Aorta (tissue), 5 donors: ENCODE measurements around the gene MRLN. TPM values are rescaled to one million over a fixed set of nuclear protein-coding genes. Genes with fewer than 3 reads are reported as not detected.

ENCODE experiments used
- ATAC-seq: fragments of 200-7000 bp; cut with Tn5 transposase; one replicate; pipeline ENCODE4 v1.9.1; 2022; ENCODE audit warnings: moderate library complexity; ENCODE audit not compliant: low FRiP score
- DNase-seq, 2 donors: peaks; one replicate each; pipeline ENCODE4 v3.0.0-alpha.2; 2020
- H3K27ac ChIP-seq, 2 donors: one replicate each; pipeline ENCODE4 v1.5.1; 2013; ENCODE audit warnings: low read length in 2 of 2, mild to moderate bottlenecking in 2 of 2, moderate library complexity in 2 of 2, control low read depth in 1 of 2, inconsistent platforms in 1 of 2, low read depth in 1 of 2
- H3K27me3 ChIP-seq, 2 donors: one replicate each; pipeline ENCODE4 v1.6.1; 2013; ENCODE audit warnings: control low read depth in 1 of 2, low read length in 1 of 2, mild to moderate bottlenecking in 1 of 2, moderate library complexity in 1 of 2; ENCODE audit not compliant: insufficient read depth in 2 of 2, control insufficient read depth in 1 of 2
- H3K36me3 ChIP-seq, 2 donors: one replicate each; pipeline ENCODE4 v1.6.1; 2013; ENCODE audit warnings: control low read depth in 1 of 2, low read length in 1 of 2, mild to moderate bottlenecking in 1 of 2; ENCODE audit not compliant: insufficient read depth in 2 of 2, control insufficient read depth in 1 of 2
- H3K4me1 ChIP-seq, 2 donors: one replicate each; pipeline ENCODE4 v1.6.1; 2013; ENCODE audit warnings: low read length in 2 of 2, control low read depth in 1 of 2, mild to moderate bottlenecking in 1 of 2, moderate library complexity in 1 of 2; ENCODE audit not compliant: insufficient read depth in 2 of 2, control insufficient read depth in 1 of 2
- H3K4me3 ChIP-seq, 2 donors: one replicate each; pipeline ENCODE4 v1.5.1; 2013; ENCODE audit warnings: low read length in 2 of 2, control low read depth in 1 of 2, mild to moderate bottlenecking in 1 of 2
- H3K9me3 ChIP-seq: one replicate; pipeline ENCODE4 v1.6.1; 2013; ENCODE audit warnings: mild to moderate bottlenecking, low read length; ENCODE audit not compliant: control insufficient read depth
- WGBS, 2 donors: extraction: QIAGEN DNeasy Blood & Tissue Kit; methylation state at CpG; one replicate each; pipeline ENCODE4 v1.1.7; 2013; 5-methylcytosine and 5-hydroxymethylcytosine counted together
- intact Hi-C, 2 donors: fragments of 100-400 bp; cut with DNase I; formaldehyde crosslinking; loops; one replicate each; pipeline versions ENCODE4 v1.14.2 to v1.15.0; 2022
- polyA plus RNA-seq, 2 donors: library from polyadenylated mRNA; stranded (reverse); fragments of 200-250 nt; gene quantifications; one replicate each; pipeline ENCODE4 v1.2.3, GENCODE V29; 2013
- total RNA-seq, 2 donors: library from RNA; stranded (reverse); fragmentation: NEBNext Ultra II Directional; extraction: Animal tissue kit (Norgen Biotek cat#: 25700); gene quantifications; one replicate each; pipeline ENCODE4 v1.2.1, GENCODE V29; 2021
- donor health status: healthy with polysubstance abuse.
- donor health status: Bipolar disorder and iron deficiency.
- donor health status: DM: no; HTN: no; CAD: no.
- donor health status: DM: no; HTN: no; CAD: no.
- donor health status: DM: yes; HTN: yes; CAD: no.

The MRLN gene
- total and polyA plus RNA-seq, 4 donors: 0.65 TPM; not detected in 3

DNA sequence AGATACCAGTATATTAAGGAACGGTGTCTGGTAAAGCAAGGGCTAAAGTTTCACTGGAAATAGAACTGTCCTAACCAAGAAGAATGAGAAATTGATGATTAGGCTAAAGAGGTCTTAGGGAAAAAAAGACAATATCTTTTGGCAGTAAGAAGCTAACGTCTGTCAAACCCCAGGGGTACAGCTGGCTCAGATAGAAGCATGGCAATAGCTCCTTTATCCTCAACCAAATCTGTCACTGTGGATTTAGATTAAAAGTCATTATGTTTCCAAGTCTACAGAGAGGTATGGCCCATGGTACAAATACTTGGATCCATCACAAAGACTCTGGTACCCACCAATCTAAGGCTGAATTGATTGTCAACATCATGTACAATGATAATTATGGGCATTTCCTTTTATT lies 35.0 kb downstream of the MRLN start:
- Histone ChIP-seq H3K27me3 (no peaks in the 10 kb centered on the region), H3K9me3 (no peaks in the 10 kb centered on the region), H3K36me3 (no peaks in the 10 kb centered on the region), H3K27ac (no peak overlapping the region), H3K4me3 (no peak overlapping the region), H3K4me1 (peaks cover 0 to 2% of the 10 kb centered on the region in 2 donors)
- ATAC-seq: no peak
- no peak for DNase-seq
- intact Hi-C loops: no loop called here
- WGBS, 2 donors: 93 to 94% methylated on average over 2 of the region's 2 CpGs

GRCh38 chr10:59713196-59713821 lies 39.9 kb downstream of the MRLN start:
- Histone ChIP-seq H3K4me1 (no peaks in the 10 kb centered on the region), H3K36me3 (no peaks in the 10 kb centered on the region), H3K27me3 (no peaks in the 10 kb centered on the region), H3K27ac (no peak overlapping the region), H3K4me3 (no peak overlapping the region), H3K9me3 (no peaks in the 10 kb centered on the region)
- DNase-seq: no peak
- intact Hi-C loops: no loop called here
- ATAC-seq: no peak
- 94 to 97% methylated on average over 7 of the region's 7 CpGs for WGBS, 2 donors

GRCh38 chr10:59711871-59712494 lies 41.3 kb downstream of the MRLN start:
- intact Hi-C loops: no loop called here
- Histone ChIP-seq H3K9me3 (no peaks in the 10 kb centered on the region), H3K27me3 (no peaks in the 10 kb centered on the region), H3K4me3 (no peak overlapping the region), H3K4me1 (no peaks in the 10 kb centered on the region), H3K27ac (no peak overlapping the region), H3K36me3 (no peaks in the 10 kb centered on the region)
- DNase-seq (no peak), ATAC-seq (no peak)
- WGBS, 2 donors: 7 to 13% methylated on average over 3 of the region's 3 CpGs

DNA sequence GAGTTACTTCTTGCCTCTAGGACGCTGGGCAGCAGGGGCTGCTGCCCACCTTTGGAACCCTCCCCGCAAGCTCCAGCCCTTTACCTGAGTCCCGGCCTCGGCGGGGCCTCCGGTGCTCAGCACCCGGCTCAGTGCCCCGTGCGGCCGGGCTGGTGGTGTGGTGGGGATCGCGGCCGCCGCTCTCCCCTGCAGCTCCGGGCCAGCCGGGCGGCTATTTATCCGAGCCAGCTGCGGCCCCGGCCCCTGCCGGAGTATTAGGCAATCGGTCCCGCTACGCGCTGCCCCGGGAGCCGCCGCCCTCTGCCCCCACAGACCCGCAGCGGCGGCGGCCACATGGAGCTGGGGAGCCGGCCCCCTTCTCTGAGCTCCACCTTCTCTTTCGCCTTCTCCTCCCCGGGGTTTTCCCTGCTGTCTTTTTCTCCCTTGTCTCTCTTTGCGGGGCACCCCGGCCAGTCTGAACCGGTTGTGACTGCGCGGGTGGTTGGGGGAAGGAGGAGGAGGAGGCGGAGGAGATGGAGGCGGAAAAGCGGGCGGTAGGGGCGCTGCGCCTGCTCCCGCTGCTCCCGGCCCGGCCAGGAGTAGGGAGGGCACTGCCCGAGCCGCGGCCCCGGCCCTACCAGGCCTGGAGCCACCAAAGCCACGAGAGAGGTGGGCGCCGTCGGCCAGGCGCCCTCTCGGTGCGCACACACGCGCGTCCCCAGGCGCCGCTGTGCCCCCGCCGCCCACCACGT lies 43.7 kb downstream of the MRLN start, which contains the start of gene SLC16A9:
Gene SLC16A9, minus strand, starts transcription at position 456 of the 731 bp plus-strand sequence. CDS start 25,559 bp downstream, outside the sequence.
- Histone ChIP-seq H3K36me3 (no peaks in the 10 kb centered on the region), H3K9me3 (no peaks in the 10 kb centered on the region), H3K27ac (peak within 1 kb of the TSS in 1 of 2 donors; percentile 34), H3K27me3 (no peaks in the 10 kb centered on the region), H3K4me1 (no peaks in the 10 kb centered on the region), H3K4me3 (peak within 1 kb of the TSS; percentile 61 to 72)
- intact Hi-C loops: no loop called here
- 0 to 1% methylated on average over 60 to 68 of the region's 68 CpGs for WGBS, 2 donors
- peak; percentile 89 for ATAC-seq
- DNase-seq: peak; percentile 75 to 87

GRCh38 chr10:59708816-59709394 lies 44.4 kb downstream of the MRLN start:
- no peaks in the 10 kb centered on the region for H3K9me3 ChIP-seq
- no peak overlapping the region for H3K27ac ChIP-seq
- no peaks in the 10 kb centered on the region for H3K27me3 ChIP-seq
- intact Hi-C loops: no loop called here
- peak overlapping the region; percentile 61 to 72 for H3K4me3 ChIP-seq
- H3K4me1 ChIP-seq: no peaks in the 10 kb centered on the region
- no peaks in the 10 kb centered on the region for H3K36me3 ChIP-seq
- peak; percentile 42 to 80 for DNase-seq
- 0 to 1% methylated on average over 35 to 42 of the region's 42 CpGs for WGBS, 2 donors
- peak; percentile 67 for ATAC-seq

DNA sequence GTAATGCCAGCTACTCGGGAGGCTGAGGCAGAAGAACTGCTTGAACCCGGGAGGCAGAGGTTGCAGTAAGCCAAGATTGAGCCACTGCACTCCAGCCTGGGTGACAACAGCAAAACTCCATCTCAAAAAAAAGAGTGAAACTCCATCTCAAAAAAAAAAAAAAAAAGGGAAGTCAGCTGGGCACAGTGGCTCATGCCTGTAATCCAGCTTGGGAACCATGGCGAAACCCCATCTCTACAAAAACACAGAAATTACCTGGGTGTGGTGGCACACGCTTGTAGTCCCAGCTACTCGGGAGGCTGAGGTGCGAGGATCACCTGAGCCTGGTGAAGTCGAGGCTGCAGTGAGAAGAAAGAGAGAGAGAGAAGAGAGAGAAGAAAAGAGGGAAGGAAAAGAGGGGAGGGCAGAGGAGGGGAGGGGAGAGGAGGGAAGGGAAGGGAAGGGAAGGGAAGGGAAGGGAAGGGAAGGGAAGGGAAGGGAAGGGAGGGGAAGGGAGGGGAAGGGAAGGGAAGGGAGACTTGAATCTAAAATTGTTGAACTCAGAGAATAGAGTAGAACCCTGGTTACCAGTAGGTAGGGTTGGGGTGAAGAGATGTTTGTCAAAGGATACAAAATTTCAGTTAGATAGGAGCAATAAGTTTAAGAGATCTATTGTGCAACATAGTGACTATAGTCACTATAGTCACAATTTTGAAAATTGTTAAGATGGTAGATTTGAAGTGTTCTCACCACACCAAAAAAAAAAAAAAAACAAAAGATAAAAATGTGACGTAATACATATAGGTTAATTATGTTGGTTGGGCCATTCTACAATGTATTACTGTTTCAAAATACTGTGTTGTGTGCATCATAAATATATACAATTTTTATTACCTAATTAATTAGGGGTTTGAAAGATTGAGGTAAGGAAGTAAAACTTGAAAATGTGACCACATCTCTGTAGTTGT lies 46.1 kb downstream of the MRLN start:
- no peak for DNase-seq
- Histone ChIP-seq H3K4me1 (no peaks in the 10 kb centered on the region), H3K9me3 (no peaks in the 10 kb centered on the region), H3K4me3 (no peak overlapping the region), H3K27me3 (no peaks in the 10 kb centered on the region), H3K27ac (no peak overlapping the region), H3K36me3 (no peaks in the 10 kb centered on the region)
- ATAC-seq: no peak
- intact Hi-C loops: no loop called here
- 97 to 98% methylated on average over 8 of the region's 8 CpGs for WGBS, 2 donors

DNA sequence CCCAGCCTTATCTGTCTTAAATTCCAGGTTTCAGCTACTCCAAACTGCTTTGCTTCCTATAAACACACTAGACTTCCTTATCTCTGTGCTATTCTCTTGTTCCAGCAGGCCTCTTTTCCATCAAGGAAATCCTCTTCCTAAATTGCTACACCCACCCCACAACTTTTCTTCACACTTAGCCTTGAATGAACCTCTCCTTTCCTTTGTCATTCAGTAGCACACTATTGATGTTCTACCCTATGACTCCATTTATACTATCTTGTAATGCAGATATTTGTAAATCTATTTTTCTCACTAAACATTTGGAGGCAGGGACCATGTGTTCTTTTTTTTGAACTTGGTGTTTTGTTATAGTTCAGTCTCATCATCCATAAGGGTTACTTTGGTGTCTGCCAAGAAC lies 47.3 kb downstream of the MRLN start:
- intact Hi-C loops: no loop called here
- no peaks in the 10 kb centered on the region for H3K4me1 ChIP-seq
- H3K4me3 ChIP-seq: no peak overlapping the region
- H3K9me3 ChIP-seq: no peaks in the 10 kb centered on the region
- H3K36me3 ChIP-seq: no peaks in the 10 kb centered on the region
- DNase-seq (no peak), ATAC-seq (no peak)
- no peaks in the 10 kb centered on the region for H3K27me3 ChIP-seq
- no peak overlapping the region for H3K27ac ChIP-seq

GRCh38 chr10:59704630-59705029 lies 48.6 kb downstream of the MRLN start:
- Histone ChIP-seq H3K9me3 (no peaks in the 10 kb centered on the region), H3K4me1 (no peaks in the 10 kb centered on the region), H3K27ac (no peak overlapping the region), H3K36me3 (no peaks in the 10 kb centered on the region), H3K27me3 (no peaks in the 10 kb centered on the region), H3K4me3 (no peak overlapping the region)
- WGBS, 2 donors: 79 to 82% methylated on average over 2 of the region's 2 CpGs
- intact Hi-C loops: no loop called here
- ATAC-seq: no peak
- no peak for DNase-seq
